C4-2B (cell line): Measurements from ENCODE around the gene TMEFF2.

Experiments used
- ZFX ChIP-seq: fragments of 450-650 bp; IDR thresholded peaks from 2 replicates; pipeline ENCODE4 v1.6.1; 2017
- TF ChIP-seq, protein P1 (sequence below): fragments of 450-650 bp; conservative IDR thresholded peaks from 2 replicates; pipeline ENCODE4 v1.5.1; 2017; ENCODE audit warnings: mild to moderate bottlenecking

DNA sequence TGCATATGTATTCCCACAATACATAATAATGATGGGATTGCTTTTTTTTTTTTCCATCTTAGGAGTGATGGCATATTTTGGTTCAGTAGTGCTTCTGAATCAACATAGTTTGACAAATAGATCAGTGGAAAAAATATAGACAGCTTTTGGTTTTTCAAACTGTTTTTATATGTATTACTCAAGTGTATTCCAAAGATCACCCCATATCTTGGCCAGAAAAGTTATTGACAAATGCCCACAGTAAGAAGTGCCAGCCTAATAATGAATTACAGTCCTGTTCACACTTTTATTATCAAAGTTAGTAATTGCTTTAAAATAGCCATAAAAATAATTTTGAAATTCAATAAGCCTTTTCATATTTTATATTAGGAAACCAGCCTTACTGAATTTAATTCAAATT is 95.0 kb downstream of the TMEFF2 start:
- TF ChIP-seq, protein P1, sequence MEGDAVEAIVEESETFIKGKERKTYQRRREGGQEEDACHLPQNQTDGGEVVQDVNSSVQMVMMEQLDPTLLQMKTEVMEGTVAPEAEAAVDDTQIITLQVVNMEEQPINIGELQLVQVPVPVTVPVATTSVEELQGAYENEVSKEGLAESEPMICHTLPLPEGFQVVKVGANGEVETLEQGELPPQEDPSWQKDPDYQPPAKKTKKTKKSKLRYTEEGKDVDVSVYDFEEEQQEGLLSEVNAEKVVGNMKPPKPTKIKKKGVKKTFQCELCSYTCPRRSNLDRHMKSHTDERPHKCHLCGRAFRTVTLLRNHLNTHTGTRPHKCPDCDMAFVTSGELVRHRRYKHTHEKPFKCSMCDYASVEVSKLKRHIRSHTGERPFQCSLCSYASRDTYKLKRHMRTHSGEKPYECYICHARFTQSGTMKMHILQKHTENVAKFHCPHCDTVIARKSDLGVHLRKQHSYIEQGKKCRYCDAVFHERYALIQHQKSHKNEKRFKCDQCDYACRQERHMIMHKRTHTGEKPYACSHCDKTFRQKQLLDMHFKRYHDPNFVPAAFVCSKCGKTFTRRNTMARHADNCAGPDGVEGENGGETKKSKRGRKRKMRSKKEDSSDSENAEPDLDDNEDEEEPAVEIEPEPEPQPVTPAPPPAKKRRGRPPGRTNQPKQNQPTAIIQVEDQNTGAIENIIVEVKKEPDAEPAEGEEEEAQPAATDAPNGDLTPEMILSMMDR = no peak
- TF ChIP-seq ZFX = no peak
